HCT116 (cell line): ENCODE results near the gene XRN1. TPM values are rescaled to one million over a fixed set of nuclear protein-coding genes. Genes with fewer than 3 reads are reported as not detected.

Source experiments
- ATAC-seq: fragments of 200-7000 bp; cut with Tn5 transposase; 2 replicates; pipeline ENCODE4 v1.9.1; 2020; ENCODE audit warnings: mild to moderate bottlenecking, moderate library complexity
- BruUV-seq: library from RNA; stranded (reverse); fragments of 400-500 nt; replicated peaks from 2 replicates; lab custom pipeline; 2021; lab: Mats Ljungman, UMichigan
- CTCF ChIA-PET: fragments of 300-600 bp; sonication (Branson Sonifier 250); formaldehyde crosslinking; loops from one replicate; lab custom pipeline; 2021; ENCODE audit warnings: antibody characterized with exemption; lab: Charles Lee
- POLR2A ChIA-PET: fragments of 300-600, 350-600 bp; sonication (Branson Sonifier 250); formaldehyde crosslinking; loops from one replicate; lab custom pipeline; 2021; ENCODE audit warnings: antibody characterized with exemption; lab: Charles Lee
- RAD21 ChIA-PET, 2 experiments: fragments of 300-600 bp; sonication (Branson Sonifier 250); formaldehyde crosslinking; loops; one replicate each; lab custom pipeline; 2023; ENCODE audit warnings: low total read pairs in 2 of 2; ENCODE audit not compliant: uncharacterized antibody in 2 of 2, unreplicated experiment in 2 of 2, low non-redundant PET in 1 of 2; lab: Charles Lee
- DNase-seq: peaks from one replicate; pipeline ENCODE4 v3.0.0-alpha.2; 2010; ENCODE audit warnings: low read depth, low spot score
- H2AFZ ChIP-seq: fragments of 200-600 bp; shearing (Covaris generic), sonication (generic); 2 replicates; pipeline ENCODE4 v1.6.1; 2017; ENCODE audit warnings: low read depth, mixed run types, mixed read lengths, antibody characterized with exemption, low read length; ENCODE audit not compliant: poor library complexity, severe bottlenecking
- H3K27ac ChIP-seq: 2 replicates; pipeline ENCODE4 v1.5.1; 2012; ENCODE audit warnings: low read depth, low read length
- H3K27me3 ChIP-seq: fragments of 200-600 bp; sonication (generic); 2 replicates; pipeline ENCODE4 v1.6.1; 2016; ENCODE audit warnings: mixed run types, low read length, mixed read lengths; ENCODE audit not compliant: insufficient read depth
- H3K36me3 ChIP-seq, 2 experiments: fragments of 200-500 bp in 1 of 2; fragments of 200-600 bp in 1 of 2; sonication (Bioruptor generic) in 1 of 2; sonication (generic) in 1 of 2; 2 replicates each; pipeline versions ENCODE4 v1.5.1 to v1.6.1; 2014 to 2016; ENCODE audit warnings: low read length in 2 of 2, inconsistent platforms in 1 of 2, mixed read lengths in 1 of 2, mixed run types in 1 of 2; ENCODE audit not compliant: insufficient read depth in 2 of 2, control insufficient read depth in 1 of 2
- H3K4me1 ChIP-seq, 2 experiments: fragments of 200-600 bp in 1 of 2; sonication (generic) in 1 of 2; 2 replicates each; pipeline versions ENCODE4 v1.5.1 to v1.6.1; 2012 to 2017; ENCODE audit warnings: low read length in 2 of 2, inconsistent platforms in 1 of 2, mild to moderate bottlenecking in 1 of 2, mixed read lengths in 1 of 2, mixed run types in 1 of 2, moderate library complexity in 1 of 2; ENCODE audit not compliant: insufficient read depth in 2 of 2, control insufficient read depth in 1 of 2
- H3K4me2 ChIP-seq: fragments of 200-600 bp; sonication (generic); 2 replicates; pipeline ENCODE4 v1.6.1; 2017; ENCODE audit warnings: mixed run types, low read length, mixed read lengths
- H3K4me3 ChIP-seq, 2 experiments: fragments of 200-600 bp in 1 of 2; sonication (generic) in 1 of 2; replicated peaks in 1 of 2; 2 replicates each; pipeline ENCODE4 v1.5.1; 2011 to 2016; ENCODE audit warnings: low read length in 2 of 2, control low read depth in 1 of 2, low read depth in 1 of 2, mild to moderate bottlenecking in 1 of 2, mixed read lengths in 1 of 2, mixed run types in 1 of 2
- H3K79me2 ChIP-seq: fragments of 200-600 bp; sonication (generic); 2 replicates; pipeline ENCODE4 v1.6.1; 2017; ENCODE audit warnings: mild to moderate bottlenecking, mixed run types, low read length, moderate library complexity, mixed read lengths; ENCODE audit not compliant: insufficient read depth
- H3K9ac ChIP-seq: fragments of 200-600 bp; sonication (generic); 2 replicates; pipeline ENCODE4 v1.6.1; 2016; ENCODE audit warnings: low read length, mixed read lengths
- H3K9me2 ChIP-seq: fragments of 200-600 bp; sonication (generic), shearing (Covaris generic); 2 replicates; pipeline ENCODE4 v1.6.1; 2017; ENCODE audit warnings: mixed run types, mild to moderate bottlenecking, moderate library complexity; ENCODE audit not compliant: insufficient read depth
- H3K9me3 ChIP-seq, 2 experiments: fragments of 200-500 bp in 1 of 2; fragments of 200-600 bp in 1 of 2; sonication (Bioruptor generic) in 1 of 2; sonication (generic) in 1 of 2; 2 replicates each; pipeline ENCODE4 v1.6.1; 2014 to 2017; ENCODE audit warnings: low read length in 2 of 2, mixed read lengths in 2 of 2, inconsistent platforms in 1 of 2, low read depth in 1 of 2, mild to moderate bottlenecking in 1 of 2, mixed run types in 1 of 2, moderate library complexity in 1 of 2; ENCODE audit not compliant: control insufficient read depth in 1 of 2, insufficient read depth in 1 of 2
- H4K20me1 ChIP-seq: fragments of 200-600 bp; sonication (generic), shearing (Covaris generic); 2 replicates; pipeline ENCODE4 v1.6.1; 2017; ENCODE audit warnings: mixed run types, mild to moderate bottlenecking, moderate library complexity; ENCODE audit not compliant: insufficient read depth
- CBX3 ChIP-seq: IDR thresholded peaks from 2 replicates; pipeline ENCODE4 v1.6.1; 2012; ENCODE audit warnings: low read depth
- CEBPB ChIP-seq: IDR thresholded peaks from 2 replicates; pipeline ENCODE4 v1.6.1; 2012; ENCODE audit warnings: low read depth
- EGR1 ChIP-seq: IDR thresholded peaks from 2 replicates; pipeline ENCODE4 v1.6.1; 2012; ENCODE audit warnings: low read depth
- EZH2 ChIP-seq: fragments of 200-600 bp; sonication (generic); IDR thresholded peaks from 2 replicates; pipeline ENCODE4 v1.6.1; 2017; ENCODE audit warnings: antibody characterized with exemption, mixed run types
- EZH2phosphoT487 ChIP-seq: fragments of 200-600 bp; IDR thresholded peaks from 2 replicates; pipeline ENCODE4 v1.6.1; 2018; ENCODE audit warnings: antibody characterized with exemption, borderline replicate concordance
- FOSL1 ChIP-seq: IDR thresholded peaks from 2 replicates; pipeline ENCODE4 v1.6.1; 2012; ENCODE audit warnings: low read depth
- JUND ChIP-seq: IDR thresholded peaks from 2 replicates; pipeline ENCODE4 v1.6.1; 2012
- POLR2A ChIP-seq: IDR thresholded peaks from 2 replicates; pipeline ENCODE4 v1.7.0; 2011; ENCODE audit warnings: borderline replicate concordance; ENCODE audit not compliant: insufficient read depth, insufficient read length; ENCODE audit errors: extremely low read depth
- RAD21 ChIP-seq: IDR thresholded peaks from 2 replicates; pipeline ENCODE4 v1.6.1; 2012; ENCODE audit warnings: low read depth, mild to moderate bottlenecking
- SIN3A ChIP-seq: IDR thresholded peaks from 2 replicates; pipeline ENCODE4 v1.6.1; 2012; ENCODE audit warnings: low read depth
- SP1 ChIP-seq: IDR thresholded peaks from 2 replicates; pipeline ENCODE4 v1.6.1; 2012; ENCODE audit warnings: low read depth
- SRF ChIP-seq: IDR thresholded peaks from 2 replicates; pipeline ENCODE4 v1.6.1; 2012; ENCODE audit warnings: low read depth
- TCF7L2 ChIP-seq: IDR thresholded peaks from 2 replicates; pipeline ENCODE4 v1.7.0; 2011; ENCODE audit warnings: borderline replicate concordance, inconsistent platforms; ENCODE audit not compliant: insufficient read depth, insufficient read length; ENCODE audit errors: extremely low read depth
- YY1 ChIP-seq: IDR thresholded peaks from 2 replicates; pipeline ENCODE4 v1.6.1; 2011; ENCODE audit warnings: low read length, low read depth, moderate library complexity, mild to moderate bottlenecking; ENCODE audit not compliant: insufficient replicate concordance; ENCODE audit errors: extremely low read depth
- ZNF274 ChIP-seq: fragments of 200-500 bp; sonication (Bioruptor generic); IDR thresholded peaks from 2 replicates; pipeline ENCODE4 v1.6.1; 2014; ENCODE audit warnings: mild to moderate bottlenecking, low read depth, low read length, inconsistent platforms
- intact Hi-C: fragments of 100-400 bp; cut with micrococcal nuclease; formaldehyde crosslinking; loops from 2 replicates; pipeline ENCODE4 v1.10.0; 2022
- total RNA-seq: library from RNA; stranded (reverse); gene quantifications from one replicate; pipeline ENCODE4 v1.2.1, GENCODE V29; 2021; ENCODE audit not compliant: unreplicated experiment
- TF ChIP-seq, protein P1 (sequence below): IDR thresholded peaks from 2 replicates; pipeline ENCODE4 v1.6.1; 2012
- TF ChIP-seq, protein P2 (sequence below), 3 experiments: fragments of 200-600 bp in 1 of 3; sonication (generic) in 1 of 3; IDR thresholded peaks in 2 of 3; conservative IDR thresholded peaks in 1 of 3; 2 replicates each; pipeline ENCODE4 v1.5.1; 2012 to 2017; ENCODE audit warnings: low read depth in 2 of 3, low read length in 2 of 3, antibody characterized with exemption in 1 of 3, borderline replicate concordance in 1 of 3, control low read depth in 1 of 3, mild to moderate bottlenecking in 1 of 3, mixed read lengths in 1 of 3, mixed run types in 1 of 3, moderate library complexity in 1 of 3; ENCODE audit not compliant: insufficient read depth in 1 of 3

The XRN1 gene
- total RNA-seq, 1 experiment from 2014 or later, result 21.3 TPM

DNA sequence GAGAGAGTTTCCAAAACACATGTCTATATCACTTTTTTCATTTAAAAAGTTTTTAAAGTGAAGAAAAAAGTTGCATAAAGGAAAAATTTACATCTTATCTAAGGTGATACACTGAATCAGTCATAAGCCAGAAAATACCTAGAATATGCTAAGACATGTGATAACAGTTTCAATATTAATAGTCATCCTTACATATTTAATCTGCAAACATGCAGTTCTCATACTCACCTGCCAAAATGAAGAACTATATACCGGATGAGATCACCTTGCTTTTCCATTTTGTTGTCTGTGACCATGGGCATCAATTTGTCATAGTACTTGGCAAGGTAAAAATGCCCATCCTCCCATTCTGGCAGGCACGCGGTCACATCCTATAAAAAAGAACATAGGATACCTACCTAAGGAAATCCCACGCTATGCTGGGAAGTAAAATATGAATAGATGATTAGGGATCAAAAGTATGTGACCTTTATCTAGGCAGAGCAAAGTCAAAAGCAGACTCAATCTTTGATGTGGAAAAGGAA lies 37.1 kb upstream of the XRN1 start:
- no TSS peak for BruUV-seq
- no peaks in the 10 kb centered on the region for H3K79me2 ChIP-seq
- no peak overlapping the region for H3K9ac ChIP-seq
- intact Hi-C loops, result no loop called here
- no peak overlapping the region for H3K4me3 ChIP-seq
- no peak overlapping the region for H3K4me2 ChIP-seq
- H3K4me1 ChIP-seq, result no peaks in the 10 kb centered on the region
- H3K36me3 ChIP-seq, result peaks cover 10 to 37% of the 10 kb centered on the region in 2 experiments
- no peaks in the 10 kb centered on the region for H3K27me3 ChIP-seq
- H4K20me1 ChIP-seq, result no peaks in the 10 kb centered on the region
- peaks cover 0 to 3% of the 10 kb centered on the region in 2 experiments; a peak in 1 of 4 replicates for H3K9me3 ChIP-seq
- ATAC-seq (no peak), DNase-seq (no peak)
- no peak overlapping the region for H3K27ac ChIP-seq
- no peaks in the 10 kb centered on the region for H3K9me2 ChIP-seq
- ChIA-PET CTCF (no interaction called here), RAD21 (no interaction called here), POLR2A (no interaction called here)
- TF ChIP-seq POLR2A (no peak), ZNF274 (no peak), SIN3A (no peak), JUND (no peak), EZH2 (no peak), SRF (no peak), EZH2phosphoT487 (no peak), SP1 (no peak), FOSL1 (no peak), RAD21 (no peak), YY1 (no peak), TCF7L2 (no peak), CEBPB (no peak), EGR1 (no peak), CBX3 (no peak)
- TF ChIP-seq, protein P1, sequence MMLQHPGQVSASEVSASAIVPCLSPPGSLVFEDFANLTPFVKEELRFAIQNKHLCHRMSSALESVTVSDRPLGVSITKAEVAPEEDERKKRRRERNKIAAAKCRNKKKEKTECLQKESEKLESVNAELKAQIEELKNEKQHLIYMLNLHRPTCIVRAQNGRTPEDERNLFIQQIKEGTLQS, result no peak
- TF ChIP-seq, protein P2, sequence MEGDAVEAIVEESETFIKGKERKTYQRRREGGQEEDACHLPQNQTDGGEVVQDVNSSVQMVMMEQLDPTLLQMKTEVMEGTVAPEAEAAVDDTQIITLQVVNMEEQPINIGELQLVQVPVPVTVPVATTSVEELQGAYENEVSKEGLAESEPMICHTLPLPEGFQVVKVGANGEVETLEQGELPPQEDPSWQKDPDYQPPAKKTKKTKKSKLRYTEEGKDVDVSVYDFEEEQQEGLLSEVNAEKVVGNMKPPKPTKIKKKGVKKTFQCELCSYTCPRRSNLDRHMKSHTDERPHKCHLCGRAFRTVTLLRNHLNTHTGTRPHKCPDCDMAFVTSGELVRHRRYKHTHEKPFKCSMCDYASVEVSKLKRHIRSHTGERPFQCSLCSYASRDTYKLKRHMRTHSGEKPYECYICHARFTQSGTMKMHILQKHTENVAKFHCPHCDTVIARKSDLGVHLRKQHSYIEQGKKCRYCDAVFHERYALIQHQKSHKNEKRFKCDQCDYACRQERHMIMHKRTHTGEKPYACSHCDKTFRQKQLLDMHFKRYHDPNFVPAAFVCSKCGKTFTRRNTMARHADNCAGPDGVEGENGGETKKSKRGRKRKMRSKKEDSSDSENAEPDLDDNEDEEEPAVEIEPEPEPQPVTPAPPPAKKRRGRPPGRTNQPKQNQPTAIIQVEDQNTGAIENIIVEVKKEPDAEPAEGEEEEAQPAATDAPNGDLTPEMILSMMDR (IDR thresholded peaks at IDR 0.05 in 2 of 3, conservative IDR thresholded peaks at IDR 0.05 in 1 of 3; ENCODE audit: borderline replicate concordance in 1 of 3, insufficient read depth in 1 of 3, low read depth in 2 of 3, low read length in 2 of 3), result no peak
- H2AFZ ChIP-seq, result no peak overlapping the region
